ENCODE data around the gene SP9. TPM values are rescaled to one million over a fixed set of nuclear protein-coding genes. Genes with fewer than 3 reads are reported as not detected.
"Not testable (repeated sequence)": the region's sequence is repeated elsewhere in the genome, so short reads cannot be mapped to it uniquely, and the experiment has no call there.

SP9 gene
- total and polyA plus RNA-seq, 4 donors, result 0.30 to 1.9 (median 1.2) TPM

GRCh38 chr2:174343623-174344455 lies 9.1 kb downstream of the SP9 start:
- Histone ChIP-seq H3K4me1 (ENCODE audit: control insufficient read depth, insufficient read depth, low read length) (peaks cover 34% of the 10 kb centered on the region), H3K27ac (ENCODE audit: low read depth, low read length) (no peak overlapping the region), H3K27me3 (ENCODE audit: control insufficient read depth, insufficient read depth, low read length) (peaks cover 67% of the 10 kb centered on the region), H3K9me3 (ENCODE audit: control insufficient read depth, insufficient read depth, low read length) (no peaks in the 10 kb centered on the region), H3K36me3 (ENCODE audit: control insufficient read depth, insufficient read depth, low read length) (peaks cover 8% of the 10 kb centered on the region), H3K4me3 (ENCODE audit: low read depth, low read length) (no peak overlapping the region)
- DNase-seq (ENCODE audit: low read depth in 4 of 6, low spot score in 6 of 6), result peak in 2 of 6 donors; percentile 2 to 11
- WGBS (ENCODE audit: insufficient coverage), result 5% methylated on average over 54 of the region's 57 CpGs

GRCh38 chr2:174344716-174345461 lies 10.1 kb downstream of the SP9 start:
- H3K36me3 ChIP-seq (ENCODE audit: control insufficient read depth, insufficient read depth, low read length), result peaks cover 8% of the 10 kb centered on the region
- peaks cover 56% of the 10 kb centered on the region for H3K27me3 ChIP-seq (ENCODE audit: control insufficient read depth, insufficient read depth, low read length)
- no peak overlapping the region for H3K4me3 ChIP-seq (ENCODE audit: low read depth, low read length)
- H3K4me1 ChIP-seq (ENCODE audit: control insufficient read depth, insufficient read depth, low read length), result peaks cover 34% of the 10 kb centered on the region
- H3K9me3 ChIP-seq (ENCODE audit: control insufficient read depth, insufficient read depth, low read length), result no peaks in the 10 kb centered on the region
- WGBS (ENCODE audit: insufficient coverage), result 32% methylated on average over 6 of the region's 14 CpGs
- no peak overlapping the region for H3K27ac ChIP-seq (ENCODE audit: low read depth, low read length)
- DNase-seq (ENCODE audit: low read depth in 4 of 6, low spot score in 6 of 6), result peak in 2 of 6 donors; percentile 55 to 82

GRCh38 chr2:174350018-174350417 lies 15.3 kb downstream of the SP9 start:
- Histone ChIP-seq H3K27me3 (ENCODE audit: control insufficient read depth, insufficient read depth, low read length) (peaks cover 6% of the 10 kb centered on the region), H3K4me3 (ENCODE audit: low read depth, low read length) (no peak overlapping the region), H3K4me1 (ENCODE audit: control insufficient read depth, insufficient read depth, low read length) (no peaks in the 10 kb centered on the region), H3K36me3 (ENCODE audit: control insufficient read depth, insufficient read depth, low read length) (peaks cover 8% of the 10 kb centered on the region), H3K9me3 (ENCODE audit: control insufficient read depth, insufficient read depth, low read length) (no peaks in the 10 kb centered on the region), H3K27ac (ENCODE audit: low read depth, low read length) (no peak overlapping the region)
- DNase-seq (ENCODE audit: low read depth in 4 of 6, low spot score in 6 of 6), result peak in 2 of 6 donors; percentile 31 to 67
- WGBS (ENCODE audit: insufficient coverage), result no CpG with 5 or more reads among the region's 2 CpGs

GRCh38 chr2:174350593-174351181 lies 15.9 kb downstream of the SP9 start:
- DNase-seq (ENCODE audit: low read depth in 4 of 6, low spot score in 6 of 6), result no peak
- WGBS (ENCODE audit: insufficient coverage), result 90% methylated on average over 1 of the region's 2 CpGs
- no peaks in the 10 kb centered on the region for H3K4me1 ChIP-seq (ENCODE audit: control insufficient read depth, insufficient read depth, low read length)

GRCh38 chr2:174353004-174353403 lies 18.2 kb downstream of the SP9 start:
- Histone ChIP-seq H3K4me1 (ENCODE audit: control insufficient read depth, insufficient read depth, low read length) (no peaks in the 10 kb centered on the region), H3K4me3 (ENCODE audit: low read depth, low read length) (no peak overlapping the region), H3K27ac (ENCODE audit: low read depth, low read length) (no peak overlapping the region), H3K9me3 (ENCODE audit: control insufficient read depth, insufficient read depth, low read length) (no peaks in the 10 kb centered on the region), H3K27me3 (ENCODE audit: control insufficient read depth, insufficient read depth, low read length) (no peaks in the 10 kb centered on the region), H3K36me3 (ENCODE audit: control insufficient read depth, insufficient read depth, low read length) (peaks cover 4% of the 10 kb centered on the region)
- no CpG with 5 or more reads among the region's 1 CpG for WGBS (ENCODE audit: insufficient coverage)
- no peak for DNase-seq (ENCODE audit: low read depth in 4 of 6, low spot score in 6 of 6)

More at GRCh38 chr2:174350593-174351181, 15.9 kb downstream of the SP9 start:
- Histone ChIP-seq H3K27me3 (ENCODE audit: control insufficient read depth, insufficient read depth, low read length) (peaks cover 3% of the 10 kb centered on the region), H3K9me3 (ENCODE audit: control insufficient read depth, insufficient read depth, low read length) (no peaks in the 10 kb centered on the region), H3K4me3 (ENCODE audit: low read depth, low read length) (no peak overlapping the region), H3K36me3 (ENCODE audit: control insufficient read depth, insufficient read depth, low read length) (peaks cover 8% of the 10 kb centered on the region), H3K27ac (ENCODE audit: low read depth, low read length) (no peak overlapping the region)

- WGBS (ENCODE audit: insufficient coverage), result 82% methylated on average over 2 of the region's 2 CpGs
- Histone ChIP-seq H3K27me3 (ENCODE audit: control insufficient read depth, insufficient read depth, low read length) (no peaks in the 10 kb centered on the region), H3K4me3 (ENCODE audit: low read depth, low read length) (no peak overlapping the region), H3K27ac (ENCODE audit: low read depth, low read length) (no peak overlapping the region), H3K4me1 (ENCODE audit: control insufficient read depth, insufficient read depth, low read length) (no peaks in the 10 kb centered on the region), H3K9me3 (ENCODE audit: control insufficient read depth, insufficient read depth, low read length) (no peaks in the 10 kb centered on the region), H3K36me3 (ENCODE audit: control insufficient read depth, insufficient read depth, low read length) (peaks cover 2% of the 10 kb centered on the region)
- no peak for DNase-seq (ENCODE audit: low read depth in 4 of 6, low spot score in 6 of 6)
These were observed 21.6 kb downstream of the SP9 start for GRCh38 chr2:174356347-174356746.

- not testable (repeated sequence) for H3K4me3 ChIP-seq (ENCODE audit: low read depth, low read length); H3K9me3 ChIP-seq (ENCODE audit: control insufficient read depth, insufficient read depth, low read length); H3K4me1 ChIP-seq (ENCODE audit: control insufficient read depth, insufficient read depth, low read length); H3K27me3 ChIP-seq (ENCODE audit: control insufficient read depth, insufficient read depth, low read length); H3K27ac ChIP-seq (ENCODE audit: low read depth, low read length); DNase-seq (ENCODE audit: low read depth in 4 of 6, low spot score in 6 of 6)
- whole genome bisulfite sequencing (ENCODE audit: insufficient coverage), result 97% methylated on average over 4 of the region's 4 CpGs
- peaks cover 13% of the 10 kb centered on the region for H3K36me3 ChIP-seq (ENCODE audit: control insufficient read depth, insufficient read depth, low read length)
These were observed 24.9 kb downstream of the SP9 start for GRCh38 chr2:174359663-174360062.

DNA sequence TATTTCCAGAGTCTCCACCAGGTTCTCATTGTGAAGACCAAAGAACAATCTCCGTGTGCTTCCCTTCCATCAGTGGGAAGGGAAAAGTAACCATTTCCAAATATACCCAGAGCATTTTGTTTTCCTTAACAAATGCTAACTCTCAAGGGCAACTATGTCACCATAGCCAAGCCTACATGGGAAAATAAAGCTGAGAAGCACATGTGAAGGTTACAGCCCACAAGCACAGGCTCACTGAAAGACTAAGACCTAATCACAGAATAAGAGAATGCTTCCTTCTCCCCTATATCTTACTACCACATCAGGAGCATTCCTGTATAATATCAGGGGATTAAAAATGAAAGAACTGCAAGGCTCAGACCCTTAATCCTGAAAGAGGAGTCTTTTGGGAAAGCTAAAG lies 28.2 kb downstream of the SP9 start:
- Histone ChIP-seq H3K9me3 (ENCODE audit: control insufficient read depth, insufficient read depth, low read length) (peaks cover 4% of the 10 kb centered on the region), H3K27me3 (ENCODE audit: control insufficient read depth, insufficient read depth, low read length) (no peaks in the 10 kb centered on the region), H3K36me3 (ENCODE audit: control insufficient read depth, insufficient read depth, low read length) (peaks cover 14% of the 10 kb centered on the region), H3K27ac (ENCODE audit: low read depth, low read length) (no peak overlapping the region), H3K4me1 (ENCODE audit: control insufficient read depth, insufficient read depth, low read length) (no peaks in the 10 kb centered on the region), H3K4me3 (ENCODE audit: low read depth, low read length) (no peak overlapping the region)
- no CpG with 5 or more reads among the region's 1 CpG for WGBS (ENCODE audit: insufficient coverage)
- no peak for DNase-seq (ENCODE audit: low read depth in 4 of 6, low spot score in 6 of 6)

DNA sequence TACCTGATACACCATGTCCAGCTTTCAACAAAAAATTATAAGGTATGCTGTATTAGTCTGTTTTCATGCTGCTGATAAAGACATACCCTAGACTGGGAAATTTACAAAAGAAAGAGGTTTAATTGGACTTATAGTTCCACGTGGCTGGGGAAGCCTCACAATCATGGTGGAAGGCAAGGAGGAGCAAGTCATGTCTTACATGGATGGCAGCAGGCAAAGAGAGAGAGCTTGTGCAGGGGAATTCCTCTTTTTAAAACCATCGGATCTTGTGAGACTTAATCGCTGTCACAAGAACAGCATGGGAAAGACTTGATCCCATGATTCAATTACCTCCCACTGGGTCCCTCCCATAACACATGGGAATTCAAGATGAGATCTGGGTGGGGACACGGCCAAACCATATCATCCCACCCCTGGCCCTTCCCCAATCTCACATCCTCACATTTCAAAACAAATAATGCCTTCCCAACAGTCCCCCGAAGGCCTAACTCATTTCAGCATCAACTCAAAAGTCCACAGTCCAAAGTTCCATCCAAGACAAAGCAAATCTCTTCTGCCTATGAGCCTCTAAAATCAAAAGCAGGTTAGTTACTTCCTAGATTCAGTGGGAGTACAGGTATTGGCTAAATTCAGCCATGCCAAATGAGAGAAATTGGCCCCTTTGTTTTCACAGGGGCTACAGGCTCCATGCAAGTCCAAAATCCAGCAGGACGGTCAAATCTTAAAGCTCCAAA lies 28.9 kb downstream of the SP9 start:
- not testable (repeated sequence) for H3K27me3 ChIP-seq (ENCODE audit: control insufficient read depth, insufficient read depth, low read length); DNase-seq (ENCODE audit: low read depth in 4 of 6, low spot score in 6 of 6); H3K9me3 ChIP-seq (ENCODE audit: control insufficient read depth, insufficient read depth, low read length); H3K4me1 ChIP-seq (ENCODE audit: control insufficient read depth, insufficient read depth, low read length); H3K27ac ChIP-seq (ENCODE audit: low read depth, low read length); H3K4me3 ChIP-seq (ENCODE audit: low read depth, low read length)
- 100% methylated on average over 4 of the region's 6 CpGs for WGBS (ENCODE audit: insufficient coverage)
- peaks cover 14% of the 10 kb centered on the region for H3K36me3 ChIP-seq (ENCODE audit: control insufficient read depth, insufficient read depth, low read length)
